Measurements from ENCODE around the gene LAMC1.

GRCh38 chr1:183161391-183161790, 138.2 kb downstream of the LAMC1 start:
- TF ChIP-seq CTCF (IDR thresholded peaks at IDR 0.05; ENCODE audit: insufficient read depth, low read length, poor library complexity, severe bottlenecking) (no peak), EZH2phosphoT487 (conservative IDR thresholded peaks at IDR 0.05; ENCODE audit: low read length) (no peak)
